Endothelial cell (in vitro differentiated cells): Measurements from ENCODE around the gene RPA1. TPM values are rescaled to one million over a fixed set of nuclear protein-coding genes. Genes with fewer than 3 reads are reported as not detected.

ENCODE experiments used
- DNase-seq: peaks from one replicate; pipeline ENCODE4 v3.0.0; 2021; ENCODE audit warnings: low spot score
- H3K27ac Mint-ChIP-seq: one replicate; pipeline ENCODE4 v1.8.0; 2021; ENCODE audit warnings: mixed read lengths, inconsistent platforms; ENCODE audit not compliant: unreplicated experiment
- H3K27me3 Mint-ChIP-seq: one replicate; pipeline ENCODE4 v1.8.0; 2021; ENCODE audit warnings: mild to moderate bottlenecking, moderate library complexity, mixed read lengths, inconsistent platforms; ENCODE audit not compliant: unreplicated experiment
- H3K36me3 Mint-ChIP-seq: one replicate; pipeline ENCODE4 v1.8.0; 2021; ENCODE audit warnings: mild to moderate bottlenecking, low read depth, mixed read lengths, inconsistent platforms; ENCODE audit not compliant: unreplicated experiment
- H3K4me1 Mint-ChIP-seq: one replicate; pipeline ENCODE4 v1.8.0; 2021; ENCODE audit warnings: mild to moderate bottlenecking, mixed read lengths, inconsistent platforms; ENCODE audit not compliant: unreplicated experiment
- H3K4me3 Mint-ChIP-seq: one replicate; pipeline ENCODE4 v1.8.0; 2021; ENCODE audit warnings: mild to moderate bottlenecking, mixed read lengths, inconsistent platforms; ENCODE audit not compliant: unreplicated experiment
- H3K9me3 Mint-ChIP-seq: one replicate; pipeline ENCODE4 v1.8.0; 2021; ENCODE audit warnings: mixed read lengths, inconsistent platforms; ENCODE audit not compliant: unreplicated experiment
- CTCF ChIP-seq: fragments of 200-600 bp; sonication (generic); IDR thresholded peaks from one replicate; pipeline ENCODE4 v1.5.0; 2021; ENCODE audit warnings: antibody characterized with exemption; ENCODE audit not compliant: unreplicated experiment
- total RNA-seq: library from RNA; stranded (reverse); fragmentation: NEBNext Ultra II Directional; extraction: Animal tissue kit (Norgen Biotek cat#: 25700); gene quantifications from one replicate; pipeline ENCODE4 v1.2.1, GENCODE V29; 2021; ENCODE audit not compliant: unreplicated experiment

The RPA1 gene
- total RNA-seq, 1 donor from 2014 or later, result 105 TPM

DNA sequence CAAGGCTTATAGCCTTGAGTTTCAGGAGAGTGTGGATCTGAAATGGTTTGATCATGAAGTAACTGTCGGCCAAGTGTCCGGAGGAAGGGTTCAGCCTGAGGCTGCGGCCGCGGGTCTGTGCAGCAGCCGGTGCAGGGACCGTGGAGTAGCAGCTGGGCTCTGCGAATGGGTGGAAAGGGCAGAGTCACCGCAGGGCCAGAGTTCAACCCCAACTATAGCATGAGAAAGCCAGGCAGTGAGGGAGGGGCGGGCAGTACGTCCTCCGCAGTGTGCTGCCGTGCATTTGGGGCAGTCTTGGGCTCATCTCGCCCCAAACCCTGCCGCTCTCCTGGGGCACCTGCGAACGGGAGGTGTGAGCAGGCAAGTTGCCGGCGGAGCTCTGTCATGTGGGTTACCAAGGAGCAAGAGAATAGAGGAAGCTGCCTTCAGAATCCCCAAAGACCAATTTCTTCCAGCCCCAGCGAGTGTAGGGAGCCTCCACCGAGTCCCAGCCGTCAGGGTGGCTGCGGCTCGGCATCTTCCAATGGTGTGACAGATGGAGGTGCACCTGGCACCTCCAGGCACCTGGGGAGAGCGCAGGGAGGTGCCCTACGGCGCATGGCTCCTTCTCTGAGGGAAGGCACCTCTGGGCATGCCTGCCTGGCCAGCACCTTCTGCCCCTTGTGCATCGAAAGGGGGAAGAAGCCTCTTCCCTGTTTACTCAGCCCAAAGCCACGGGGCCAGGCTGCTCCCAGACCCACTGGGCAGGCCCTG, 87.3 kb downstream of the RPA1 start:
- Mint-ChIP-seq H3K27ac (peak overlapping the region; percentile 77), H3K4me3 (no peak overlapping the region), H3K4me1 (peaks cover 3% of the 10 kb centered on the region), H3K36me3 (no peaks in the 10 kb centered on the region), H3K27me3 (peaks cover 5% of the 10 kb centered on the region), H3K9me3 (no peaks in the 10 kb centered on the region)
- DNase-seq, result no peak
- TF ChIP-seq CTCF, result no peak

DNA sequence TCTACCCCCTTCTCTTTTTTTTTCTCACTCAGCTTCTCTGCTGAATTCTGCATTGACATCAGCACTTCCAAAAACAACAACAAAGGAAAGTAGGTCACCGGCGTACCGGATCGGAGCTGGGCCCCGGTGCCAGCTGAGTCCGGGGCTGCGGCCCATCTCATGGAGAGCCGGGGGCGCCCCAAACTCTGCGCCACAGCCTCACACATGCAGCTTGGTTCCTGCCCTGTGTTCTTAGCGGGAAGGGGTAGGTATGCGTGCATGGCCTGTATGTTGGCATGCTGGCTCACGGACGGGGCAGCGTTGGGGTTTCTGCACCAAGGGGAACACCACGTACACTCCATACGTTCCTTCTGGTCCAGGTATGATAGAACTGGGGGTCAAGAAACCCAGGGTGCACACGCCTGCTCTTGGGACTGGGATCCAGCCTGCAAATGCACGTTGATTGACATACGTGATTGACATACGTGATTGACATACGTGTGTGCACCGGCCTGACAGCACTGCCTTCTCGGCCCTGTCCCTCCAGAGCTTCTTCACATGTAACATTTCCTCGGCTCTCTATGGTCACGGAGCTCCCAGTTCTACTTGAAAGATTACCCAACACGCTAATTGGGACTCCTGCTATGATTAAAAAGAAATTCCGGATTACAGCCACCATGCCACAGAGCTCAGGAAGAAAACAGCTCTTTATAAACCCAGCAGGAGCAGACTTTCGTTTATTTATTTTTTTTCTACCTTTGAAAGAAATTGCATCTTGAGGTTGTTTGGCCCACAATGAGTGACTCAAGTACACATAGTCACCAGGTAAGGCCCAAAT, 88.7 kb downstream of the RPA1 start:
- TF ChIP-seq CTCF, result no peak
- Mint-ChIP-seq H3K27me3 (peaks cover 2% of the 10 kb centered on the region), H3K27ac (no peak overlapping the region), H3K4me3 (no peak overlapping the region), H3K9me3 (no peaks in the 10 kb centered on the region), H3K36me3 (no peaks in the 10 kb centered on the region), H3K4me1 (peaks cover 3% of the 10 kb centered on the region)
- no peak for DNase-seq

DNA sequence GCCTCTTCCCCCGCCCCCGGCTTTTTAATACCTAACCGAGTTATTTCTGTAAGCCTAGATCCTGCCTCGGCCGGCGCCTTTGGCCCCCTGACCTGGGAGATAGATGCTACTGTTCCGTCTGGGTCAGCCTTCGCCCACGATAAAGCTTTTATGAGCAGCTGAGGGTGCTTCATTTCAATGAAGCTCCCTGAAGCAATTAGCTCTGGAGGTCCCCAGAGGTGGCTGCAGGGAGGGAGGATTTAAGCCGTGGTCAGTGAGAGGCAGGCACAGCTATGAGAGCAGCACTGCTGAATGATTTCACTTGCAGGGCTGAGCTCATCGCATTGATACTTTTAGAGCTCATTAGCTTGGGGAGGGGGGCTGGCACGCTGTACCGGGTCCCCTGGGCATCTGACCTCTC, 89.4 kb downstream of the RPA1 start:
- Mint-ChIP-seq H3K4me3 (no peak overlapping the region), H3K4me1 (peaks cover 3% of the 10 kb centered on the region), H3K27me3 (peaks cover 2% of the 10 kb centered on the region), H3K9me3 (no peaks in the 10 kb centered on the region), H3K27ac (no peak overlapping the region), H3K36me3 (no peaks in the 10 kb centered on the region)
- DNase-seq, result no peak
- TF ChIP-seq CTCF, result no peak

- DNase-seq, result no peak
- H3K4me3 Mint-ChIP-seq, result no peak overlapping the region
Measured at GRCh38 chr17:1920948-1921351, 91.1 kb downstream of the RPA1 start.

More at GRCh38 chr17:1920948-1921351, 91.1 kb downstream of the RPA1 start:
- peaks cover under 1% of the 10 kb centered on the region for H3K27me3 Mint-ChIP-seq
- TF ChIP-seq CTCF, result no peak
- no peaks in the 10 kb centered on the region for H3K36me3 Mint-ChIP-seq
- no peak overlapping the region for H3K27ac Mint-ChIP-seq
- H3K9me3 Mint-ChIP-seq, result no peaks in the 10 kb centered on the region
- no peaks in the 10 kb centered on the region for H3K4me1 Mint-ChIP-seq
